HG03108 (cell line): ENCODE measurements around the gene ALPK1.
"Not testable (repeated sequence)": the region's sequence is repeated elsewhere in the genome, so short reads cannot be mapped to it uniquely, and the experiment has no call there.

Source experiments
- ATAC-seq: cut with Tn5 transposase; IDR thresholded peaks from one replicate; pipeline ENCODE4 v1.9.1; 2021; ENCODE audit warnings: moderate library complexity; ENCODE audit not compliant: unreplicated experiment

The ALPK1 gene

DNA sequence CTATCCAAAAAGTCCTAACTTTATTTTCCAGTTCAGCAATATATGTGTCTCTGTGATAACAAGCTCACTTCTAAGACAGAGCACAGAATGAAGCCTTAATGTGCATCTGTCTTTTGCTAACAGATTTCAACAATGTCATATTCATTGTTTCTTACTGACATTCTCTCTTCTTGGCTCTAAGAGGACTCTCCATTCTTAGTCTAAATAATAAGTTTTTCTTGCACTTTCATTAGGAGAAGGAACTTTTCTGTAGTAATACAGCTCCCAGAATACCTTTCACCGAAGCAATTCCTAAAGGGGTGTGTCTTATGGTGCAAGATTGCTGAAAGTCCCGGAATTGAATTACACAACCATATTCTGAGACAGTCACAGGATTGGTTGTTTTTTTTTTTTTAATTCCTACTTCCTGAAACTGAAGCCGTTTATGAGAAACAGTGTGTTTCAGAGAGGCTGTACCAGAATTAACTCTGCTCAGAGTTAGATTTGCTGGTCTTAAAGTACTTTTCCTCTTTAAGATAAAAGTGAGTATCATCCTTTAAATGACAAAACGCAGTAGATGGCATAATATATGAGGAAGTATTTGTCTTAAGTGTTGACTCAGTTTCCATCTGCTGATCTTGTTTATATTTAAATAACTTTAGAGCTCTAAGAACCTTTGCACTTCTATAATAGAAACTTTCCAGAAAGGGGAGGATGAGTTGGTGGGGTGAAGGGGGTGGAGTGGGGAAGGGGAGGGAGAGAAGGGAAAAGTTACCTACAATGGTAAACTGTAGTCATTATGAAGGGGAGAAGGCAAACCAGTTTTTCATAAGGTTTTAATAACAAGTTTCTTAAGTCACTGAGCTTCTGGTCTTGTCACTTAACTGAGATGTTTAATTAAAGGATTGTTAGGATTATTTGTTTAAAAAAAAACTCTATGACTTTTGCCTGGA, at the start of gene ALPK1:
TSS of gene ALPK1 (plus strand) at position 421 of the 932 bp plus-strand sequence.
- ATAC-seq = peak; percentile 88

DNA sequence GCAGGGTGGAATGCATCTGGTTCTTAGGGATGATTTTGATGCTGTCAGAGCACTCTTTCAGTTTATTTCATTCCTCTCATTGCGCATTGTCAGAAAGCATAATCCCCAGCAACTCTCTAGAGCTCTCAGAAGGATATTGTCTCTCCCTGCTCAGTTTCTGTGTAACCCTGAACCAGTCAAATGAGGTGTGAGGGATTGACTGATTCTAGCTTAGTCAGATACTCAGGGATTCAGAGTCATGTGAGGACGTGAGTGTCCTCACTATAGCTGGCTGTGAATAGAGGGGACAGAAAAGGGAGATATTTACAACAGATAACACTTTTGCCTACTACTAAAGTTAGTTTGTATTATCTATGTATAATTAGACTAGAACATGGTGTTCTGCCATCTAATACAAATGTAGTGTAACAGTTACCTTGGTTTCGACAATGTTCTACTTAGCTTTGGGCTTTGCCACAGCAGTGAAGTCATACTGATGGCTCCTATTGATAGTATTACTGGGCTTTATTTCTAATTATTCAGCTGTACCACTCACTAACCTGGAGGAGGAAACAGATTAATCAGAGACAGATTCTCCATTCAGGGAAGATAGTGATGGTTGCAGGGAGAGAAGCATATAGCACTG, 46.0 kb upstream of the ALPK1 start:
- no peak for ATAC-seq

DNA sequence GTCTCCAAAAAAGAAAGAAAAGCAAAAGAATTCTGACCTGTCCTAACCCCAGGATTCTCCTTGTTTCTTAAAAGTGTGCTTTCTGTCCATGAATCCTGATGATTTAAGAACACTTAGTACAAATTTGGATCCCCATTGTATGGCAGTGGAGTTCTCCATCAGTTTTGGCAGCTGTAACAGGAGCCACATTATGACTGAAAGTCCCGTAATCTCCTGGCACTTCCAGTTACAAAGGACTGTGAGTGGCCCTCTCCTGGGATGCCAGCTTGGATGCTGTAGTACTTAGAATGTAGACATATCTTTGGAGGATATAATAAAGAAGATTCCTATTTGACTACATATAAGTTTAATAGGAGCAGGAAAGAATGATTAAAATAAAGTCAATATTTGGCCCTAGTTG, 44.9 kb upstream of the ALPK1 start:
- no peak for ATAC-seq

GRCh38 chr4:112253382-112254000, 43.7 kb upstream of the ALPK1 start:
- ATAC-seq = peak; percentile 92

DNA sequence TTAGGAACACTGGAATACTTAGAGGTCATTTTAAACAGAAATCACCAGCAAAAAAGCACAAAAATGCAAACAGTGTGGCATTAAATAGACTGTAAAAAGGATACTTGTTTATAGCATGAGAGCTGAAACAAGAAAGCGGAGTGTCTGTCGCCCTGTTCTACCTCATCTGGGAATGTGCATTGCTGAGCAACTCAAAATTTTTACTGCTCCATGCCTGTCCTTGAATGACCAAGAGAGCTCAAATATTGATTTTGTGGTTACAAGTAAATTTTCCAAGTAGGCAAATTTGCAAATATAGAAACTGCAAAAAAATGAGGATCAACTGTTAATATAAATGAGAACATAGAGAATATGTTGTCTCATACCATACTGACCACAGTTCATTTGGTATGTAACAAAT, 40.1 kb upstream of the ALPK1 start:
- ATAC-seq = no peak

- ATAC-seq = no peak
Measured at GRCh38 chr4:112266823-112267222, 30.3 kb upstream of the ALPK1 start.

- no peak for ATAC-seq
Measured at GRCh38 chr4:112270051-112270450, 27.1 kb upstream of the ALPK1 start.

DNA sequence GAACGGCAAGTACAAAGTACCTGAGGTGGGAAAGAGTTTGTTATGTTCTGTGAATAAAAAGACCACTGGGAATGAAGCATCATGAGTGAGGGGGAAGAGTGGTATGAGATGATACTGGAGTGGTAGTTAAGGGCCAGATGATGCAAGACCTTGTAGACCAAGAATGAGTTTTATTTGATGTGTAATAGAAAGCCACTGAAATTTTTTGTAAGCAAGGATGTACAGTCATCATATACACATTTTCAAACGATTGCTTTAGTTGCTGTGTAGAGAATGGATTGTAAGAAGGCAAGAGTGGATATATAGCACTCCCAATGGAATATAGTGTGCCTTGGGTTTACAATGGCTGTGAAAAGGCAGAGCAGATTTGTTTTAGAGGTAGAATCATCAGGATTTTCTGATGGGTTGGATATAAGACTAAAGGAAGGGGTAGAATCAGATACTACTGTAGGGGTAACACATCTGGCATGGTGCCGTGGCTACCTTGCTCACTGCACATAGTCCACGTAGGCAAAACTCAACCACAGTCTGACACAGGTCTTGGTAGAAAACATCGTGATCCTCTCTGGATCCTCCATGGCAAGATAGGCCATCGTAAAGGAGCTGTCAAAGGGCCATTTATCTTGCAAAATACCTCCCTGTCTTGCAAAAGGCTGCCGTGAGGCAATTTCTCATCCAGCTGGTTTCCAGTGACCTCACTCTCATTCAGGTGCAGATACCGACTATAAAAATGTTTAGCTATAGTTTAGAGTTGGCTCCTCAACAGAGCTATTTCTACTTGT, 26.3 kb upstream of the ALPK1 start:
- ATAC-seq = no peak

GRCh38 chr4:112272292-112272691, 24.9 kb upstream of the ALPK1 start:
- ATAC-seq = no peak

GRCh38 chr4:112274959-112275358, 22.2 kb upstream of the ALPK1 start:
- no peak for ATAC-seq

DNA sequence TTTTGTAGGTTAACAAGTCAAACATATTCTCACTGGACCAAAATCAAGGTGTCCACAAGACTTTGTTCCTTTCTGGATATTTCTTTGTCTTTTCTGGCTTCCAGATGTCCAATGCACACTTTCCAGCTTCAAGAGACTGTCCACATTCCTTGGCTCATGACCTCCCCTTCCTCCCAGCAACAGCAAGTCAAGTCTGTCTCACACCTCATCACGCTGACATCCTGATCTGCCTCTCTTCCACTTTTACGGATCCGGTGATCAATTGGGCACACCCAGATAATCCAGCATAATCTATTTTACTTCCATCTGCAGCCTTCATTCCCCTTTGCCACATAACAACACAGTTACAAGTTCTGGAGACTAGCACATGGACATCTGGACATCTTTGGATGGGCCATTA, 21.1 kb upstream of the ALPK1 start:
- no peak for ATAC-seq

DNA sequence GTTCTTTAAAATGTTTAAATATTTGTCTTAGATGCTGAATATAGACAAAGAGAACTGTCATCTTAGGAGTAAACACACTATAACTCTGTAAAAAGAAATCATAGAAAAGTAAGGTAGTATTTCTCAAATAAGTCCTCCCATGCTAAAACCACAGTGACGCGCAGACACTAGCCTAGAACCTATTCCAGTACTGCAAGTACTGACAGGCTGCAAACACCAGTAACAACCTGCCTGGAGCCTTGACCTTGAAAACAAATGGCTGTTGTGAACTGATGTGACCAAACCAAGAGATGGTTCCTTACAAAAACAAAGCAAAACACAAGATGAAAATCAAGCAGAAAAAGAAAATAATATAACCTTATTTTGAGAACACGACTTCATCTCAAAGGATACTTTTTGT, 19.9 kb upstream of the ALPK1 start:
- no peak for ATAC-seq

DNA sequence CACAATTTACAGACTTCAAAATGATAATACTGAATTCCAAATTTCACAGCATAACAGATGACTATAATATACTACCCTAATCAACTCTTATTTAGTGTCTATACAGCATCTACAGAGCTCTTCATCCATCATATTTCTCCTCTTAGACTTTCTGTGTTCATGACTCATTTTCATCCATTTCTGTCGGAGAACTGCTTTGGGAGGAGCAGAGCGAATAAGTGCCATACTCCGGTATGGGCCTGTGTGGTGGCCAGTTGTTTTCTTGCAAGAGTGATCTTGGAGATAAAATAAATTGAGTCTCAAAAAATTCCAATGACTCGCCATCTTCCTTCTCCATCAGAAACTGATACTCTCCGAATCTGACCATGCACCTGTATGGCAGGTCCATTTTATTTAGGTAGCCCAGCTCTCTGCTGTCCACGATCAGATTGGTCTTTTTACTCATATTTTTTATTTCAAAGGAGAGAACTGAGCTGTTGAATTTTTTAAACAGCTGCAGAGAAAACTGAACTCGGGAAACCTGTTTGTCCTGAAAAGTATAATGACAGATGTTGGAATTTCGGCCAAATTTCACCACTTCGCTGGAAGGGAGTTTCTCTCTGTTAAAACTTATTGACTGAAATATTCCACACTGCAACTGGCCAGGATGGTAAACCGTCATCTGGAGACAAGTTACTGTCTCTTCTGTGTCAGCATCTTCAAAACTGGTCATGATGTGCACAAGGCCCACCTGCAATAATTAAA, 19.3 kb upstream of the ALPK1 start:
- no peak for ATAC-seq

DNA sequence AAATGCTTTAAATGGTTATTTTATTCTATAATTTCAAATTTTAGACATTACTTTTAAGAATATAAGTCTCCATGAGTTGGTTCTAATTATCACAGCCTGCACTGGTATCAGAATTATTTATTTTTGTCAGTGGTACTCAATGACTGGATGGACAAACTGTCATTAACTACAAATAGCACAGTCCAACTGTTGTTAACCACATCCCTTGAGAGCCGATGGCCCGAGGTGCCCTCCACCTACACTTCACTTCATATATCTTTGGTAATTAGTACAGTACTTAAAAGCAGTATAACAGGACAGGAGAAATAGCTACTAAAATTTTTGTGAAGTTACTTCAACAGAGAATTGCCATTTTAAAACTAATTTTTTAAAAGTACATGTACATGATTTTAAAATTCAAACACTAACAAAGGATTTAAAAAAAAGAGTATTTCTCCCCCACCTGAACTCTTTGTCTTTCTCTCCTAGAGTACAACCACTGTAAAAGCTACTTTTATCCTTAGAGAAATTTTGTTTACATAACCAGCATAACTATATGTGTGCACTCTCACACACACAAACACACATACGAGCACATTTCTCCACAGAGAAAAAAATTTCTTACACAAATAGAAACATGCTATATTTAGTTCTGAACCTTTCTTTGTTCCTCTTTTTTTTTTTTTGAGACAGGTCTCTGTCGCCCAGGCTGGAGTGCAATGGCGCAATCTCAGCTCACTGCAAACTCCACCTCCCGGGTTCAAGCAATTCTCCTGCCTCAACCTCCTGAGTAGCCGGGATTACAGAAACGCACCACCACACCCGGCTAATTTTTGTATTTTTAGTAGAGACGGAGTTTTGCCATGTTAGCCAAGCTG, 17.9 kb upstream of the ALPK1 start:
- ATAC-seq = peak; percentile 54

GRCh38 chr4:112279882-112280315, 17.3 kb upstream of the ALPK1 start:
- peak; percentile 4 for ATAC-seq

- ATAC-seq = no peak
Measured at GRCh38 chr4:112280386-112281056, 16.6 kb upstream of the ALPK1 start.

DNA sequence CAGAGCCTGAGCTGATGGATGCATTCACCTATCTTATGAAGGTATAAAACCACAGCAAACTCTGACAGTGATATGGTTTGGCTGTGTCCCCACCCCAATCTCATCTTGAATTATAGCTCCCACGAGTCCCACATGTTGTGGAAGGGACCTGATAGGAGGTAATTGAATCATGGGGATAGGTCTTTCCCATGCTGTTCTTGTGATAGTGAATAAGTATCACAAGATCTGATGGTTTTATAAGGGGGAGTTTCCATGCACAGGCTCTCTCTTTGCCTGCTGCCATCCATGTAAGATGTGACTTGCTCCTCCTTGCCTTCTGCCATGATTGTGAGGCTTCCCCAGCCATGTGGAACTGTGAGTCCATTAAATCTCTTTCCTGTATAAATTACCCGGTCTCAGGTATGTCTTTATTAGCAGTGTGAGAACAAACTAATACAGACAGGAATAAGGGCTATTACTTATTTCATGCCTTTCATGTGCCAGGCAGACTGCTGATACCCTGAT, 15.2 kb upstream of the ALPK1 start:
- not testable (repeated sequence) for ATAC-seq

DNA sequence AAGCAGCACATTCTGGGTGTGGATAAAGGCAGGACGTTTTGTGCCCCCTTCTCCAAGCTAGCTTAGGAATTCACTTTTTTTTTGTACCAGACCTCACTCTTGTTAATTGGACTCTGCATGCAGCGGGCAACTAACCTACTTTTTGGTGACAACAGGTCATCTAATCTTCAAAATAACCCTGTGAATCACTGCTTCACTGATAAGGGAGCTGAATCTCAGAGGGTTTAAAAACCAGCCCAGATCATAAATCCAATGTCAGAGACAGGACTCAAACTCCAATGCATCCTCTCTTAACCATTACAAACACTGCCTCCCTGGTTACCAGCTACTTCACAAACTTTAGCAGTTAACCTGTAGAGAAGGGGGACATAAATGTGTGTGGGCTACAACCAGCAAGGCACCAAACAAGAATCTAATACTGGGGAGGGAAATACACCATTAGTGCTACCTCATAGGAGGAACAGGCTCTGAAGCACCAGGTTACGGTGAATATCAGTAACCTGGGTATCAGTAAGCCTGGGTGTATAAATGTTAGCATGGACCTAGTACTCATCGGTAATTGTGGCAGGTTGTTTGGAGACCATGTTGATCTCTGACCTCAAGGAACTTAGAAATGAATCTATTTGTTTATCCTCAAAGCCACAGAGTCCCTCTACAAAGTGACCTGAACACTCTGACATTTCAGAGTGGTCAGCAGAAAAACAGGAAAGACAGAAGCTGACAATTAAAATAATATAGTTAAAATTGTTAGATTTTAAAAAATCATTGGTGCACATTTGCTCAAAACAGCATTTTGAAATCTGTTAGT, 14.1 kb upstream of the ALPK1 start:
- ATAC-seq = no peak
